Muscle of leg (tissue), 11 donors: ENCODE results near the gene SPEM2. TPM values are rescaled to one million over a fixed set of nuclear protein-coding genes. Genes with fewer than 3 reads are reported as not detected.

Experiments used
- DNase-seq: peaks from one replicate; pipeline ENCODE4 v3.0.0; 2013
- H3K27ac ChIP-seq: one replicate; pipeline ENCODE4 v1.5.1; 2013; ENCODE audit warnings: mild to moderate bottlenecking, low read length, control low read depth
- H3K27me3 ChIP-seq: one replicate; pipeline ENCODE4 v1.6.1; 2013; ENCODE audit warnings: low read length; ENCODE audit not compliant: control insufficient read depth, insufficient read depth
- H3K36me3 ChIP-seq: one replicate; pipeline ENCODE4 v1.6.1; 2013; ENCODE audit warnings: low read length; ENCODE audit not compliant: control insufficient read depth, insufficient read depth
- H3K4me1 ChIP-seq: one replicate; pipeline ENCODE4 v1.6.1; 2013; ENCODE audit warnings: low read length; ENCODE audit not compliant: control insufficient read depth, insufficient read depth
- H3K4me3 ChIP-seq: one replicate; pipeline ENCODE4 v1.5.1; 2013; ENCODE audit warnings: low read length, control low read depth
- H3K9me3 ChIP-seq: replicated peaks from 2 replicates; pipeline ENCODE4 v1.6.1; 2013; ENCODE audit warnings: low read depth, low read length; ENCODE audit not compliant: control insufficient read depth
- WGBS: methylation state at CpG from one replicate; pipeline ENCODE4 v1.1.5; 2013; ENCODE audit warnings: missing lambda C conversion rate; ENCODE audit not compliant: insufficient coverage; 5-methylcytosine and 5-hydroxymethylcytosine counted together
- polyA plus RNA-seq, 8 donors: library from polyadenylated mRNA; unstranded; fragments of 120-200 nt; gene quantifications; one replicate each; pipeline versions ENCODE4 v1.2.1 to v1.2.3, GENCODE V29; 2013; ENCODE audit warnings: inconsistent platforms in 1 of 8, low replicate concordance in 1 of 8; ENCODE audit not compliant: insufficient read length in 8 of 8, insufficient read depth in 1 of 8
- total RNA-seq: library from RNA; stranded (reverse); fragments of 120-200 nt; gene quantifications from one replicate; pipeline ENCODE4 v1.2.4, GENCODE V29; 2013

SPEM2 gene
- total and polyA plus RNA-seq, 9 donors: not detected

- H3K27ac ChIP-seq: no peak overlapping the region
- peaks cover 49% of the 10 kb centered on the region for H3K36me3 ChIP-seq
- H3K27me3 ChIP-seq: no peaks in the 10 kb centered on the region
- no peak for DNase-seq
- peaks cover 23% of the 10 kb centered on the region for H3K4me1 ChIP-seq
- H3K9me3 ChIP-seq: no peaks in the 10 kb centered on the region
- WGBS: 67% methylated on average over 8 of the region's 19 CpGs
- H3K4me3 ChIP-seq: no peak overlapping the region
Observed at GRCh38 chr17:7389924-7390910, 35.2 kb upstream of the SPEM2 start.

DNA sequence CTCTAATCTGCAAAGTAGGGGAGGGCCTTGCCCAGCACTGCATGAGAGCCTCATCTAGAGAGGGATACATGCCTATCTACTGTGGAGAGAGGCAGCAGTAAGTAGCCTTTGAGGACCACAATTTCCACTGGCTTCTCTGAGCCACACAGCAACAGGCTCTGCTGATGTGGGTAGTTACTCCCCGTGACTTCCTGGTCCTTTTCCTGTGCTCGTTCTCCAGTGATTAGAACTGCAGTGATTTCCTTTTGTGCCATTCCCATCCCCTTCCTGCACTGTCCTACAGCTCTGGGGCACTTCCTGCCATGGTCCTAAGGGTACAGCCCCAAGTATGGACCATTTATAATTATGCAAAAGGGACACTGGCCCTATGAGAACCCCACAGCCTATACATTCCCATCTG is 34.1 kb upstream of the SPEM2 start:
- 53% methylated on average over 2 of the region's 2 CpGs for WGBS
- Histone ChIP-seq H3K27ac (no peak overlapping the region), H3K4me1 (peaks cover 24% of the 10 kb centered on the region), H3K9me3 (no peaks in the 10 kb centered on the region), H3K4me3 (no peak overlapping the region), H3K27me3 (no peaks in the 10 kb centered on the region), H3K36me3 (peaks cover 49% of the 10 kb centered on the region)
- no peak for DNase-seq

GRCh38 chr17:7392696-7393612 is 32.5 kb upstream of the SPEM2 start:
- WGBS: 35% methylated on average over 31 of the region's 42 CpGs
- no peaks in the 10 kb centered on the region for H3K27me3 ChIP-seq
- H3K36me3 ChIP-seq: peaks cover 39% of the 10 kb centered on the region
- DNase-seq: no peak
- no peak overlapping the region for H3K27ac ChIP-seq
- peak overlapping the region; percentile 93 for H3K4me3 ChIP-seq
- H3K4me1 ChIP-seq: peaks cover 24% of the 10 kb centered on the region
- no peaks in the 10 kb centered on the region for H3K9me3 ChIP-seq

DNA sequence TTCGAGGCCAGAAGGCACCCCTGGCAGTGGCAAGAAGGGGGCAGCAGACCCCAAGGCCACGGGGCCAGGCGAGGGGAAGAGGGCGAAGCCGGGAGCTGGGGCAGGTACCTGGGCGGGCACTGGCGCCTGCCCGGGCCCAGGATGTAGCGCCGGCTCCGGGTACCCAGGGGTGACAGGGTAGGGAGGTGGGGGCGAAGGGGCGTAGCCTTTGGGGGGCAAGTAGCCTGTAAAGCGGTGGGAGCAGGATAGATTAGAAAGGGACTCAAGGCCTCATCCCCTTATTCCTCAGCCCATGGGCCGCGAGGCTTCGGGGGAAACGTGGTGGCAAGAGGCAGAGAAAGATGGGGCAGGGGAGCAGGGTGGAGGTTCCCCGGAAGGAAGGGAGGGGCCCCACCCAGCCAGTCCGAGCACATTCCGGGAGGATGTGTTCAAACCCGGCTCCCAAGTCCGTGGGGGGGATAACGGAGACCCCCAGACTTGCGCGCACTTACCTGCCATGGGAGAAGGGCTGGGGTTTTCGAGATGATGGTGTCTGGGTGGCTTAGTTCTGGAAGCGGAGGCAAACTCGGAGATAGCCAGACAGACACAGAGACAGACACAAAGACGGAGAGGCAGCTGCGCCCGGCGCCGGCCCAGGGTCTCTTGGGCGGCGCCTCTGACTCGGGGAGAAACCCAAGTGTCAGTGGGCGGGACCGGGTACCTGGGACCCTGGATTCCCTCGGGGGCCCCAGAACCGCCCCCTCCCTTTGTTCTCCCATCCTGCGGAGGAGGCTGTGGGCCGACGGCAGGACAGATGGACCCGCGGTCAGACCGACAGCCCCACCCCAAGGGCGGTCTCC is 31.6 kb upstream of the SPEM2 start:
- Histone ChIP-seq H3K36me3 (peaks cover 30% of the 10 kb centered on the region), H3K4me1 (peaks cover 24% of the 10 kb centered on the region), H3K27me3 (no peaks in the 10 kb centered on the region), H3K9me3 (no peaks in the 10 kb centered on the region), H3K27ac (peak overlapping the region; percentile 88), H3K4me3 (peak overlapping the region; percentile 93)
- 4% methylated on average over 43 of the region's 48 CpGs for WGBS
- DNase-seq: peak; percentile 38

DNA sequence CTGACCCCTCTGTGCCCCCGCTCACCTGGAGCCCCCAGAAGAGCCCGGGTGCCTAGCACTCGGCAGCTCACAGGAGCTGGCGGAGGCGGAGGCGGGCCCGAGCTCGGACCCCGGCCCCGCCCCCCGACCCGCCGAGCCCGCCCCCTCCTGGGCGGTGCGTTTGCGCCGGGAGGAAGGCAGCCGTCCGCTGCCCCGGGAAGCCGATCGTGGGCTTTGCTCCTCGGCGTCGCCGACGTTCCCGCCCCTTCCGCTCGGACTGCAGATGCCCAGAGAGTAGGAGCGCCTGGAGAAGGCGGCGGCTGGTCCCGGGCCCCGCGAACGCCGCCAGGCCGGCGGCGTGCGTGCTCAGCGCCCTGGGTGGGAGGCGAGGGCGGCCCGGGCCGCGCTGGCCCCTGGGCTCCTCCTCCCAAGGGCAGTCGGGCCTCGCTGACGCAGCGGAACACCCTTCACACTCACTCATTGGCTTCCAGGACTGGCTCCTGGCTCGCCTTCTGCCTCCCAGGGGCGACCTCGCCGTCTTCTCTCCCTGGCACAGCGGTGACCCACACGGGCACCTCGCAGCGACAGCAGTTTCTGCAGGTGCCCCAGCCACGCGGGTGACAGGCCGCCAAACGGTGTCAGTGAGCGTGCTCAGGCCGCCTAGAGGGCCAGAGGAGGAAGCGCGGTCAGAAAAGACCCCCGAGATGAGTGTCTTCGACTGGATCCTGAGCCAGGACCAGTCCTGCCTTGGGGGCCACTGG is 30.8 kb upstream of the SPEM2 start, which contains the start of gene PLSCR3:
PLSCR3 (minus strand) TSS at position 74 of the 740 bp plus-strand sequence. CDS start 415 bp downstream, outside the sequence.
- no peaks in the 10 kb centered on the region for H3K9me3 ChIP-seq
- H3K4me3 ChIP-seq: peak within 1 kb of the TSS; percentile 93
- H3K27me3 ChIP-seq: no peaks in the 10 kb centered on the region
- DNase-seq: peak; percentile 94
- peaks cover 23% of the 10 kb centered on the region for H3K36me3 ChIP-seq
- H3K27ac ChIP-seq: peak within 1 kb of the TSS; percentile 88
- WGBS: under 1% methylated on average over 70 of the region's 71 CpGs
- H3K4me1 ChIP-seq: peaks cover 24% of the 10 kb centered on the region

GRCh38 chr17:7396147-7396546 is 29.3 kb upstream of the SPEM2 start:
- no peak overlapping the region for H3K27ac ChIP-seq
- no peak overlapping the region for H3K4me3 ChIP-seq
- H3K36me3 ChIP-seq: peaks cover 12% of the 10 kb centered on the region
- H3K27me3 ChIP-seq: no peaks in the 10 kb centered on the region
- DNase-seq: no peak
- H3K4me1 ChIP-seq: peaks cover 21% of the 10 kb centered on the region
- 84% methylated on average over 3 of the region's 4 CpGs for WGBS
- H3K9me3 ChIP-seq: no peaks in the 10 kb centered on the region

DNA sequence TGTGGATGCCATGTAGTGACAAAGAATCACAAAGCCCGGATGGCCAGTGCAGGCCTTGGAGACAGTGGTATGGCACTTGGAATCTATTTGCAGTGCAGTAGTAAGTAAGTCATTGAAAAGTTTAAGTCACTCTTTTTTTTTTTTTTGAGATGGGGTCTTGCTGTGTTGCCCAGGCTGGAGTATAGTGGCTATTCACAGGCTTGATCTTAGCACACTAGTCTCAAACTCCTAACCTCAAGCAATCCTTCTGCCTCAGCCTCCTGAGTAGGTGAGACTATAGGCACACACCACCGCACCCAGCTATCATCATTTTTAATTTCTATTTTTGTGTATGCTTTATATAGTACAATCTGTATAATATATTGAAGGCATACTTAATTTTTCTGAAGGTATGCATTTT is 26.8 kb upstream of the SPEM2 start:
- H3K9me3 ChIP-seq: no peaks in the 10 kb centered on the region
- H3K27ac ChIP-seq: no peak overlapping the region
- no peaks in the 10 kb centered on the region for H3K27me3 ChIP-seq
- H3K4me1 ChIP-seq: peaks cover 19% of the 10 kb centered on the region
- no peak overlapping the region for H3K4me3 ChIP-seq
- no peak for DNase-seq
- WGBS: 100% methylated on average over 1 of the region's 2 CpGs
- H3K36me3 ChIP-seq: no peaks in the 10 kb centered on the region

GRCh38 chr17:7403043-7403726 is 22.2 kb upstream of the SPEM2 start:
- H3K27ac ChIP-seq: peak overlapping the region; percentile 98
- DNase-seq: no peak
- no peaks in the 10 kb centered on the region for H3K9me3 ChIP-seq
- H3K4me1 ChIP-seq: peaks cover 26% of the 10 kb centered on the region
- H3K27me3 ChIP-seq: peaks cover 8% of the 10 kb centered on the region
- peak overlapping the region; percentile 82 for H3K4me3 ChIP-seq
- 12% methylated on average over 9 of the region's 16 CpGs for WGBS
- no peaks in the 10 kb centered on the region for H3K36me3 ChIP-seq

GRCh38 chr17:7403727-7403976 is 21.8 kb upstream of the SPEM2 start:
- Histone ChIP-seq H3K27me3 (peaks cover 8% of the 10 kb centered on the region), H3K27ac (peak overlapping the region; percentile 98), H3K9me3 (no peaks in the 10 kb centered on the region), H3K4me1 (peaks cover 26% of the 10 kb centered on the region), H3K4me3 (peak overlapping the region; percentile 82), H3K36me3 (peaks cover 3% of the 10 kb centered on the region)
- 0% methylated on average over 11 of the region's 13 CpGs for WGBS
- DNase-seq: no peak
